Breast epithelium (tissue), 4 donors: ENCODE data around the gene LNX1. TPM values are rescaled to one million over a fixed set of nuclear protein-coding genes. Genes with fewer than 3 reads are reported as not detected.

Experiments
- DNase-seq, 2 donors: peaks; one replicate each; pipeline ENCODE4 v3.0.0-alpha.2; 2019; ENCODE audit warnings: low spot score in 2 of 2
- H3K27ac ChIP-seq, 2 donors: fragments of 200-600 bp; sonication (generic) in 1 of 2; one replicate each; pipeline ENCODE4 v1.5.1; 2016 to 2019; ENCODE audit warnings: mild to moderate bottlenecking in 1 of 2
- H3K27me3 ChIP-seq, 2 donors: fragments of 200-600 bp; sonication (generic) in 1 of 2; one replicate each; pipeline versions ENCODE4 v1.5.1 to v1.6.0; 2017 to 2019; ENCODE audit warnings: control low read depth in 1 of 2, mild to moderate bottlenecking in 1 of 2
- H3K36me3 ChIP-seq: fragments of 200-600 bp; one replicate; pipeline ENCODE4 v1.5.1; 2019
- H3K4me1 ChIP-seq, 2 donors: fragments of 200-600 bp; sonication (generic); one replicate each; pipeline ENCODE4 v1.5.1; 2016 to 2019; ENCODE audit warnings: control low read depth in 1 of 2
- H3K4me3 ChIP-seq, 3 donors: fragments of 200-600 bp; sonication (generic); 1 replicate in 2 of 3; 2 replicates in 1 of 3; pipeline ENCODE4 v1.5.1; 2016 to 2019; ENCODE audit warnings: mild to moderate bottlenecking in 3 of 3, moderate library complexity in 2 of 3
- H3K9me3 ChIP-seq, 2 donors: fragments of 200-600 bp; sonication (generic) in 1 of 2; one replicate each; pipeline ENCODE4 v1.5.1; 2016 to 2019; ENCODE audit warnings: control low read depth in 1 of 2
- POLR2A ChIP-seq: fragments of 450-650 bp; IDR thresholded peaks from one replicate; pipeline ENCODE4 v1.6.1; 2016; ENCODE audit warnings: antibody characterized with exemption, mild to moderate bottlenecking, moderate library complexity
- POLR2AphosphoS5 ChIP-seq, 3 donors: sonication (generic); formaldehyde crosslinking; IDR thresholded peaks; one replicate each; pipeline ENCODE4 v1.6.1; 2017; ENCODE audit warnings: antibody characterized with exemption in 3 of 3
- intact Hi-C: fragments of 100-400 bp; cut with DNase I; formaldehyde crosslinking; loops from one replicate; pipeline ENCODE4 v1.15.1; 2023; ENCODE audit warnings: low total_unique reads
- total RNA-seq, 3 donors: library from RNA; depleted of rRNA; stranded (reverse); fragments of >200 nt; gene quantifications; one replicate each; pipeline ENCODE4 v1.1.0, GENCODE V29; 2016
- TF ChIP-seq, protein P1 (sequence below), 3 donors: fragments of 450-650 bp; IDR thresholded peaks; one replicate each; pipeline ENCODE4 v1.5.1; 2016 to 2017; ENCODE audit warnings: antibody characterized with exemption in 3 of 3, mild to moderate bottlenecking in 3 of 3, moderate library complexity in 3 of 3

Gene LNX1
- total RNA-seq, 3 donors from 2014 or later, result 19.7 to 22.6 (median 22.5) TPM

DNA sequence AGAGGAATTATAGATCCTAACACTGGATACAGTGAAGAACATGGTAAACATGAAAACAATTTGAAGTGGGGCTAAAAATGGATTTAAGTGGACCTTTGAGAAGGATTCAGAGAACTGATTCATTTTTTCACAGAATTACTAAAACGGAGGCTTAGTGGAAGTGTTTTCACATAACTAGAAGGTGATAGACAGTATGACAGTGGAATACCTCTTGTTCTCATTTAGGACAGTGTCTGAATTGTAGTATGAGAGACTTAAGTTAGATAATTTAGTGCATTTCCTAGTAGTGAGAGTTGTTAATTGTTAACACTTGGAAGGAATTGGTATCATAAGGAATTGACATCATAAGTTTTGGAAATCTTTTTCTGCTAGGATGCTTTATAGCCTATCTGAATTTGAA is 149.7 kb downstream of the LNX1 start:
- no peak for DNase-seq
- TF ChIP-seq, protein P1, sequence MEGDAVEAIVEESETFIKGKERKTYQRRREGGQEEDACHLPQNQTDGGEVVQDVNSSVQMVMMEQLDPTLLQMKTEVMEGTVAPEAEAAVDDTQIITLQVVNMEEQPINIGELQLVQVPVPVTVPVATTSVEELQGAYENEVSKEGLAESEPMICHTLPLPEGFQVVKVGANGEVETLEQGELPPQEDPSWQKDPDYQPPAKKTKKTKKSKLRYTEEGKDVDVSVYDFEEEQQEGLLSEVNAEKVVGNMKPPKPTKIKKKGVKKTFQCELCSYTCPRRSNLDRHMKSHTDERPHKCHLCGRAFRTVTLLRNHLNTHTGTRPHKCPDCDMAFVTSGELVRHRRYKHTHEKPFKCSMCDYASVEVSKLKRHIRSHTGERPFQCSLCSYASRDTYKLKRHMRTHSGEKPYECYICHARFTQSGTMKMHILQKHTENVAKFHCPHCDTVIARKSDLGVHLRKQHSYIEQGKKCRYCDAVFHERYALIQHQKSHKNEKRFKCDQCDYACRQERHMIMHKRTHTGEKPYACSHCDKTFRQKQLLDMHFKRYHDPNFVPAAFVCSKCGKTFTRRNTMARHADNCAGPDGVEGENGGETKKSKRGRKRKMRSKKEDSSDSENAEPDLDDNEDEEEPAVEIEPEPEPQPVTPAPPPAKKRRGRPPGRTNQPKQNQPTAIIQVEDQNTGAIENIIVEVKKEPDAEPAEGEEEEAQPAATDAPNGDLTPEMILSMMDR (IDR thresholded peaks at IDR 0.05), result no peak
- TF ChIP-seq POLR2A, result no peak
- no peak for TF ChIP-seq POLR2AphosphoS5 (IDR thresholded peaks at IDR 0.05)
- H3K9me3 ChIP-seq, result no peaks in the 10 kb centered on the region
- H3K4me3 ChIP-seq, result no peak overlapping the region
- H3K27ac ChIP-seq, result no peak overlapping the region
- H3K27me3 ChIP-seq, result no peaks in the 10 kb centered on the region
- H3K4me1 ChIP-seq, result no peaks in the 10 kb centered on the region
- H3K36me3 ChIP-seq, result no peaks in the 10 kb centered on the region
- intact Hi-C loops, result no loop called here

DNA sequence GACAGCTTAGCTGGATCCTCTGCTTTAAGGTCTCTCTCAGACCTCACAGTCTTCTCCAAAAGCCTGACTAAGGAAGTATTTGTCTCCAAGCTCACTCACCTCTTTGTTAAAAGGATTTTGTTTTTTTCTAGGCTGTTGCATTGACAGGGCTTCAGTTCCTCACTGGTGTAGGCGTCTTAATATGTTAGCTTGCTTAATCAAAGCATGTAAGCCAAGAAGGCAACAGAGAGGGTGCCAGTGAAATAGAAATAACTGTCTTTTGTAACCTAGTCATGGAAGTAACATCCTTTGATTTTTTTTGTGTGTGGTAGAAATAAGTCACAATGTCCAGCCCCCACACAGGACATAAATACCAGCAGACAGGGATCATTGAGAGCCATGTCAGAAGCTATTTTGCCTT is 155.0 kb downstream of the LNX1 start:
- Histone ChIP-seq H3K27me3 (no peaks in the 10 kb centered on the region), H3K4me3 (no peak overlapping the region), H3K36me3 (no peaks in the 10 kb centered on the region), H3K4me1 (no peaks in the 10 kb centered on the region), H3K9me3 (no peaks in the 10 kb centered on the region), H3K27ac (no peak overlapping the region)
- TF ChIP-seq, protein P1 (IDR thresholded peaks at IDR 0.05), result no peak
- TF ChIP-seq POLR2AphosphoS5 (IDR thresholded peaks at IDR 0.05) (no peak), POLR2A (no peak)
- DNase-seq, result no peak
- intact Hi-C loops, result no loop called here

- Histone ChIP-seq H3K27ac (no peak overlapping the region), H3K27me3 (no peaks in the 10 kb centered on the region), H3K4me1 (no peaks in the 10 kb centered on the region), H3K4me3 (no peak overlapping the region), H3K9me3 (no peaks in the 10 kb centered on the region), H3K36me3 (no peaks in the 10 kb centered on the region)
- intact Hi-C loops, result no loop called here
- TF ChIP-seq POLR2AphosphoS5 (IDR thresholded peaks at IDR 0.05) (no peak), POLR2A (no peak)
- TF ChIP-seq, protein P1 (IDR thresholded peaks at IDR 0.05), result no peak
- DNase-seq, result no peak
Measured at GRCh38 chr4:53432528-53433424, 158.5 kb downstream of the LNX1 start.

DNA sequence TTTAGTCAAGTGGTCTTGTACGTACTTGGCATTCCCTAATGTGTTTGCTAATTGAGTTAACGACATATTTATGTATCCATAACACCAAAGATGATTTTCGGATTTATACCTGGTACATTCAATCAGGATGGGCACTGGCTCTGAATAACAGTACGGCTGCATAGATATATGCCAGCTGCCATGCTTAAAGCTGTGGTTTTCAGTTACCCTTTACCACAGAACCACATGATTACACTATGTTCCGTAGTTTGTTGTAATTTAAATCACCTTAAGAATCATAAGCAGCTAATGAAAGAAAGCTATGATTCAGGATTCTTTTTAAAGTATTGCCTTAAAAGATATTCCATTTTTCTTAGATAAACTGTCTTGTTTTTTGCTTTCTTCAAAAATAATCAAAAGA is 160.2 kb downstream of the LNX1 start:
- Histone ChIP-seq H3K27ac (no peak overlapping the region), H3K4me1 (no peaks in the 10 kb centered on the region), H3K36me3 (no peaks in the 10 kb centered on the region), H3K9me3 (no peaks in the 10 kb centered on the region), H3K4me3 (no peak overlapping the region), H3K27me3 (no peaks in the 10 kb centered on the region)
- intact Hi-C loops, result no loop called here
- DNase-seq, result no peak
- no peak for TF ChIP-seq POLR2A
- TF ChIP-seq, protein P1 (IDR thresholded peaks at IDR 0.05), result no peak
- no peak for TF ChIP-seq POLR2AphosphoS5 (IDR thresholded peaks at IDR 0.05)

DNA sequence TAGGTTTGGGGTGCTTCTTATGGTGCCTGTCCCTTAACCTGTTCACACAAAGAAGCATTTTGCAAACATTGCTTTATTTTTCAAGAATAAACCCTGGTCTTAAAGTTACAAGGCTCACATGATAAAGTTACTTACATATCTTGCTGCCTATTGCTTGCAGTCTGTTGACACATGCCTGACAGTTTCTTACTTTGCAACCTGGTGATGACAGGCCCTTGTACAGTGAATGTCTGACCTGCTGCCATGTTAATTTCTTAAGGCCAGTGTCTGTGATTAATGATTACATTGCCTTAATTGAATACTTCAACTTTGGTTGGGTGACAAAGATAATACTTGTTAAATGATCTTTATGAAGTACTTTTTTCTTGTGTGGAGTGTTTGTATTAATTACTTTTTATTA is 163.9 kb downstream of the LNX1 start:
- TF ChIP-seq, protein P1 (IDR thresholded peaks at IDR 0.05), result no peak
- TF ChIP-seq POLR2A (no peak), POLR2AphosphoS5 (IDR thresholded peaks at IDR 0.05) (no peak)
- intact Hi-C loops, result no loop called here
- Histone ChIP-seq H3K36me3 (no peaks in the 10 kb centered on the region), H3K27me3 (no peaks in the 10 kb centered on the region), H3K9me3 (no peaks in the 10 kb centered on the region), H3K27ac (no peak overlapping the region), H3K4me1 (no peaks in the 10 kb centered on the region), H3K4me3 (no peak overlapping the region)
- no peak for DNase-seq
